Measurements from ENCODE around the gene TPCN1.

The TPCN1 gene

GRCh38 chr12:113317122-113317521 is 95.9 kb downstream of the TPCN1 start:
- no peak for DNase-seq

- DNase-seq: no peak
These were observed 96.9 kb downstream of the TPCN1 start for GRCh38 chr12:113318046-113318656.

GRCh38 chr12:113318900-113319628 is 97.8 kb downstream of the TPCN1 start:
- DNase-seq: no peak

GRCh38 chr12:113320401-113320800 is 99.1 kb downstream of the TPCN1 start:
- no peak for DNase-seq

- DNase-seq: no peak
These were observed 101.1 kb downstream of the TPCN1 start for GRCh38 chr12:113322343-113322742.

GRCh38 chr12:113325916-113326315 is 104.7 kb downstream of the TPCN1 start:
- DNase-seq: no peak

GRCh38 chr12:113326775-113327395 is 105.6 kb downstream of the TPCN1 start:
- DNase-seq: no peak

- no peak for DNase-seq
These were observed 107.2 kb downstream of the TPCN1 start for GRCh38 chr12:113328368-113328889.

- no peak for DNase-seq
These were observed 107.9 kb downstream of the TPCN1 start for GRCh38 chr12:113329022-113329790.

GRCh38 chr12:113329791-113330417 is 108.6 kb downstream of the TPCN1 start:
- DNase-seq: no peak

GRCh38 chr12:113330505-113330904 is 109.2 kb downstream of the TPCN1 start:
- no peak for DNase-seq

- no peak for DNase-seq
These were observed 111.6 kb downstream of the TPCN1 start for GRCh38 chr12:113332688-113333417.

- no peak for DNase-seq
These were observed 112.1 kb downstream of the TPCN1 start for GRCh38 chr12:113333418-113333750.

- peak; percentile 30 for DNase-seq
These were observed 112.9 kb downstream of the TPCN1 start for GRCh38 chr12:113333877-113334785.

- DNase-seq: peak; percentile 86
These were observed 113.7 kb downstream of the TPCN1 start, which contains the start of gene SLC8B1 for GRCh38 chr12:113334786-113335539. Gene SLC8B1 (minus strand): TSS chr12:113335109. CDS start chr12:113332878, 2,231 bp downstream.

- DNase-seq: no peak
These were observed 118.3 kb downstream of the TPCN1 start for GRCh38 chr12:113339540-113339939.

- no peak for DNase-seq
These were observed 118.8 kb downstream of the TPCN1 start for GRCh38 chr12:113340061-113340460.

- no peak for DNase-seq
These were observed 120.3 kb downstream of the TPCN1 start for GRCh38 chr12:113341535-113341934.

GRCh38 chr12:113345318-113345717 is 124.1 kb downstream of the TPCN1 start:
- DNase-seq: no peak

- DNase-seq: no peak
These were observed 125.1 kb downstream of the TPCN1 start for GRCh38 chr12:113346353-113346752.
